Stimulated activated CD4-positive, alpha-beta T cell treated with anti-CD3 and anti-CD28 coated beads, Interleukin-1b, Interleukin-23, amount 100 ng/mL, for 1 hour (primary cell): ENCODE data around the gene RPS6KA2.

Experiments
- DNase-seq, 2 donors: peaks; one replicate each; pipeline ENCODE4 v3.0.0-alpha.2; 2020; ENCODE audit warnings: low read depth in 2 of 2

RPS6KA2 gene

DNA sequence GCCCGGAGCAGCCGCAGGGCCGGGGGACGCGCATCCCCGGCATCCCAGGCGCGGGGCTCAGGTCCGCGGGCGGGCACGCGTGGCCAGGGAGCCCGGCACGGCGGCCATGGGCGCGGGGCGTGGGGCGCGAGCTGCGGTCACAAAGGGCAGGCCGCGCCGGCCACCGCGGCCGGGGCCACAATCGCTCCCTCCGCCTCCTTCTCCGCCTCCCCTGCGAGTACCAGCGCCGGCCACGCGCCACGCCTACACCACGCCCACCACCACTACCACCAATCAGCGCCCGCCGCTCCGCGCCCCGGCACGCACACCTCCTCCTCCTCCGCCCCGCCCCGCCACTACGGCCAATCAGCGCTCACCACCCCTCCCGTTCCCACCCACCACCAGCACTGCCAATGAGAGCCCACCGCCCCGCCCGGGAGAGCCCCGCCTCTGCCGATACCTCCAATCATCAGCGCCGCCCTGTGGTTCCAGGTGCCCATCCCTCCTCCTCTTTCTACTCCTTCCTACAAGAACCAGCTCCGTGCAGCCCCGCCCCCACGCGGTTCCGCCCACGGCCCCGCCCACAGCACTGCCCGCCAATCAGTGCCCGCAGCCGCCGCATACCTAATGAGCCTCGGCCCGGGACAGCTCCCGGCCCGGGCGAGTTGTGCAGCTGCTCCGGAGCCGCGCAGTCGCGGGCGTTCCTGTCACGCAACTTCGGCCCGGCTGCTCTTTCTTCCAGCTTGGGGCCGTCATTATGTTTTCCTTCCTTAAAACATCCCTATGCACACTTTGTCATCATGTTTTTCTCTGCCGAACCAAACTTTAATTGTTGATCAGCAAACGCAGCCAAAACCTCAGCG, at the start of gene RPS6KA2:
TSS of gene RPS6KA2 (minus strand) at position 219 of the 842 bp plus-strand sequence. CDS start 232 bp downstream, outside the sequence.
- peak; percentile 99 to 100 for DNase-seq

DNA sequence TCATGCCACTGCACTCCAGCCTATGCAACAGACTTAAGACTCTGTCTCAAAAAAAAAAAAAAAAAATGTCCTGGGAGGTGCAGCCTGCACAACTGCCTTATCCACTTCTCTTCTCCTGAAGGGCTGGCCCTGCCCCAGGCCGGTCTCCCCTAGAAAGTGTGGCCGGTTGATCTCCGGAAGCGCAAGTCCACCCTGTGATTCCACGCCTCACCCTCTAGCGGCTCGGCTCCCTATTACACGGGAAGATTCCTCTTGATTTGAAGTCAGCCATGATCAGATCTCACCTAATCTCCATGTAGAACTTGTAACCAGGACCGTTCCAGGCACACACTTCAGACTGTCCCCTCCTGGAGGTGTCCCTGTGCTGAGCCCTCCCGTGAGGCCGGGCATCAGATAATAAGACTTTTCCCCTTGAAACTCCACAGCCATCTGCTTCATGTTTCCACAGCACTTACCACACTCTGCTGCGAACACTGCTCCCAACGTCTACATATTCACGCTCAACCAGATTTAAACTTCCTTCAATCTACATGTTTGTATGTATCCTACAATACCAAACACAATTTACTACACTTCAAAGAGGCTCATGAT, 49.3 kb upstream of the RPS6KA2 start:
- no peak for DNase-seq

DNA sequence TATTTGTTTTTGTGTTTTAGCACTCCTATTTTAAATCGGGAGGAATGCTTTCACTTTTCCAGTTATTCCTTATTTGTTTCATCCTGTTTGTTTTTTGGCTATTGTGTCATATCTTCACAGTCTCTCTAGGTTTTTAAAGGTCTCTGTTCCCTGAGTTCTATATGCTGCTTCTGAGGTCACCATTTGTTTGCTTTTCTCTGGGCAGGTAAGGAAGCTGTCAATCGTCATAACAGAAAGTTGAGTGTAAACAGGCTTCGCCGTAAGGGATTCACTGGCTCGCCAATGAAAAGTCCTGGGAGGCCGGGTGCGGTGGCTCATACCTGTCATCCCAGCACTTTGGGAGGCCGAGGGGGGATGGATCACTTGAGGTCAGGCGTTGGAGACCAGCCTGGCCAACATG, 48.7 kb upstream of the RPS6KA2 start:
- DNase-seq, result no peak

DNA sequence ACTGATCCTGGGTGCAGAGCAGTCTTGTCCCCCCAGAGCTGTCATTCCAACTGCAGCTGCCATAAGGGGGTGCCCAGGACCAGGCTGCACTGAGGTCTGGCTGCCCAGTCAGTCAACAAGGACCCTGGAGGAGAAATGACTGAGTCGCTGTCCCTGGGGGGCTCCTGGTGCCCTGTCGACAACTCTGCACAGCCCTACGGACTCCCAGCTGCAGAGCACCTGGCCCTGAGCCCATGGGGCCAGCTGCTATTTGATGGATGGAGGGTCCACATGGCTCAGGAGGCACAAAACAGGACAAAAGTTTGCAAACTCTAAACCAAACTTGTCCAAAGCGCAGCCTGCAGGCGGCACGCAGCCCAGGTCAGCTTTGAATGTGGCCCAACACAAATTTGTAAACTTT, 46.3 kb upstream of the RPS6KA2 start:
- no peak for DNase-seq

DNA sequence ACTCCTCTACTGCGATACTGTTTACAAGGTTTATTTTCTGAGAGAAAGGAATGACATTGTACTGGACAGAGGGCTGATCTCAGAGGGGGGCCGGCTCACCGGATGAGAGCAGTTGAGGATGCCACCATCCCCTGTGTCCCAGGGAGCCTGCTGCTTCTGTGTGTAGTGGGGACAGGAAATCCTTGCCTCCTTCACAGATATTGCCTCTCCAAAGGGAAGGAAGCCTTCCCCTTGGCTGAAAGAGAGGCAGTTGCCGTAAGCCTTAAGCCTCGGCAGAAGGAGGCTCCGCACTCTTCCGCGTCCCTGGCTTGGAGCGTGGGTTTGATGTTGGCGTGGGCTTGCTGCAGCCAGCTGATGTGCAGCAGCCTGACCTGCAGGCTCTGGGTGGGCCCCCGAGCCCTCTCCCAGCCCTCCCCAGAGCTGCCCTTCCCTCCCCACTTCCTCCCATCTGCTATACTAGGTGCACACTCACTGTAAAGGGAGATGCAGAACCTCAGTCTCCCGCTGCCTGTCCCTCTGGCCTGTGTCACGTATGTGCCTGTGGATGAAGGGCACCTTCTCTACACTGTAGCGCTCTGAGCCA, 45.7 kb upstream of the RPS6KA2 start:
- DNase-seq, result no peak

DNA sequence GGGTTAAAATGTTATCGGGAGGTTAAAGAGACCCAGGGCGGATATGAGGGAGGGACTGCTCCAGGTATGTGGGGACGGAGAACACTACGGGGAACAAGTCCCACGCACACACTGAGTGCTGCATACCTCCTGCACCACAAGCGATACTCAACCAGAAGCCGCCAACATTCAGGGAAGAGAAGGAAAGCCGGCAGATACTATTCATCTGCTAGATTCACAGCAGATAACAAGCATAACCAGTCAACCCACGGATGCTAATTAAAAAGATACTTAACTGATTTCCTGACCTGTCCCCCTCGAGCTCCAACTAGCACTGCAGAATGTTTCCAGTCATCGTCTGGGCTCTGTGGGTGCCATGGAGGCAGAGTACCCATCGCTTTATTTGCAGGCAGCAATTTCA, 45.1 kb upstream of the RPS6KA2 start:
- no peak for DNase-seq

DNA sequence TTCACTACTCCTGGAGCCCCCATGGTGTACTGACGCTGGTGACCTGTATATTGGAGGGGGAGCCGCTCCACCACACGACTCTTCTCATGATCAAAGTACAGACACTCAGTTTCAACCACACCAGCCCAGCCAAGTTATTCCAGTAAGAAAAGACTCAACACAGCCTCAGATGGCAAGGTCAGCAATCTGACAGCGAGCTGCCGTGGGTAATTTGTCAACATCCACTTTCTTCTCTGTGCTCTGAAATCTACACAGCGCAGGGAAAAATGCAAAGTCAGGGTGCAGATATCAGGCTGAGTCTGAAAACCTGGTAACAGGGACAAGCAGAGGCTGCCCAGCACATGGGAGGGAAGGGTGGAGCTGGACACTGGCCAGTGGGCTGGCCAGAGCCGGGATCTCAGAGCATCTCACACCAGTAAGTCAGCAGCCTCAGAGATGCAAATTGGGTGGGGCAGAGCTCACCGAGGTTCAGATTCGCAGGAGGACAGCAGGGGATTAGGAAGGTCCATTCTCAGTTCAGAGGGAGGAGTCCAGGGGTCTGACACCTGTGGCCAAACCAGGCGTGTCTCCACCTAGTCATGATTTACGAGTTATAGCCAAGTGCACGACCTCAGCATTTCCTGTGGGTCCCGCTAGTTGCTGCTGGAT, 44.5 kb upstream of the RPS6KA2 start:
- DNase-seq, result no peak

DNA sequence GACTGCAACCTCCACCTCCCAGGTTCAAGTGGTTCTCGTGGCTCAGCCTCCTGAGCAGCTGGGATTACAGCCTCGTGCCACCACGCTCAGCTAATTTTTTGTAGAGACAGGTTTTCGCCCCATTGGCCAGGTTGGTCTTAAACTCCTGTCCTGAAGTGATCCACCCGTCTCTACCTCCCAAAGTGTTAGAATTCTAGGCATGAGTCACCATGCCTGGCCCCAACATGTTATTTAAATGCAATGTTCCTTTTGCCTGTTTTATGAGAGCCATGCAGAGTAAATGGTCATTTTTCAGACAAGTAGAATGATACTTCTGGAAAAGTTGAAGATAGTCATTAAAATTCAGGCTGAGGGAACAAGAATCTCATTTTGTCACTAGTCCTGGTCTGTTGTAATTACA, 43.8 kb upstream of the RPS6KA2 start:
- no peak for DNase-seq

DNA sequence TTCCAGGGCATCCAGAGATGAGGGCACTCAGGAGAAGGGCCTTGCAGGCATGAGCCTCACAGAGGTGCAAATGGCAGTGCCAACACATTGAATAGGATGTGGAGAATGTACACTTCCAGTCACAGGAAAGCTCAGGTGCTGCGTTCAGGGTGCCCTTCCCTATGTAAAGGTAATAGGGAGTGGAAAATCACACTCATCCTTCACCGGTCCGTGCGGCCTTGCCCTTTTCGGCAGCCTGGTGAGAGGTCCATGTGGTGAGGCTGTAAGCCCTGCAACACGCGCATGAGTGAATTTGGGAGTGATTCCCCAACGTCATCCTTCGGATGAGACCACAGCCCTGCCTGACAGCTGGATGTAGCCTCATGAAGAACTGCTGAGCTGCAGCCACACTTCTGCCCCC, 43.0 kb upstream of the RPS6KA2 start:
- no peak for DNase-seq

DNA sequence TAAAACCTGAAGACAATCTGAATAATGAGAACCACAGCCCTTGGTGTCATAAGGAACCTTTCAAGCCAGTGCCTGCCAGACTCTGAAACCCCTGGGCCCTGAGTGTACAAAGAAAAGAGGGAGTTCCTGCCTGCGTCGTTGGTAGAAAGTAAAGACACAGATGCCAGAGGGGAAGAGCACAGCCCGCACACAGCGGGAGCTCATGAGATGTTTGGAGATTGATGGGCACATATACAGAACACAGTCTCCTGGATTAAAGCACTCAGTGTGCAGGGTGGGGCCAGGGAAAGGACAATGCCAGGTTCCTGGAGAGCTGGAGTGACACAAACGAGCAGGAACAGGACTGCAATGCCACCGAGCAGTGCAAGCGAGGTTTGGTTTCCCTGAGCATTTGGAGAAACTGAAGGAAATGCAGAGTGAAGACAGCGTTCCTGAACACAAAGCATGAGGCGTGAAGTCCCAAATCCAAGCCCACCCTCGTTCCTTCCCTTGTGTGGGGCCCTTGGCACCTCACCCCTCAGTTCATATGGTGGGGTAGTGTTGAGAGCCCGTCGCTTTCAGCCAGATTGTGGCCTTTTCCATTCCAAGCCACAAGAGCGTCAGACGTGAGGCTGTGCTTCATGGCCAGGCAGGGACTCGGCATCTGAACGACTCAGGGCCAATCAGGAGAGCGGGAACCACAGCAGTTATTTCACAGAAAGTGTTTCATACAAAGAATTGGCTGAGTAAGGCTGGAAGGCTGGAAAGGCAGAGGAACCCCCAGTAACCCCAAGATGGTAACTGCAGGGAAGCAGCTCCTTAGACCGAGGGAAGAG, 41.0 kb upstream of the RPS6KA2 start:
- no peak for DNase-seq

DNA sequence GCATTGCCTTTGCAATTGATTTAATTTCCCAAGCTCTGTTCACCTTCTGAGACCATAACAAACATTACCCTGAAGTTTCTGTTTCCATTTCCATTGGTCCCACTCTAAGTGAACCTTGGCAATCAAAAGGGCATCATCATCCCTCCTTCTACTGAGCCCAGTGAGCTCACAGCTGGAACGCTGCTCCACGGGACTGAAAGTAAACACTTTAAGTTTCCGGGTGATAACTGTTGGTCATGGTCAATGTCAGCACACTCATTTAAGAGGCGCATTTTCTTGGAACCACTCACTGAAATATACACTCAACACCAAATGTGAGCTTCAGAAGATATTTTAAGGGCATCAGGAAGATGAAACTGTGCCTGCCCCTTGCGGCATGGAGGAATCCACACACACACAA, 37.1 kb upstream of the RPS6KA2 start:
- no peak for DNase-seq

DNA sequence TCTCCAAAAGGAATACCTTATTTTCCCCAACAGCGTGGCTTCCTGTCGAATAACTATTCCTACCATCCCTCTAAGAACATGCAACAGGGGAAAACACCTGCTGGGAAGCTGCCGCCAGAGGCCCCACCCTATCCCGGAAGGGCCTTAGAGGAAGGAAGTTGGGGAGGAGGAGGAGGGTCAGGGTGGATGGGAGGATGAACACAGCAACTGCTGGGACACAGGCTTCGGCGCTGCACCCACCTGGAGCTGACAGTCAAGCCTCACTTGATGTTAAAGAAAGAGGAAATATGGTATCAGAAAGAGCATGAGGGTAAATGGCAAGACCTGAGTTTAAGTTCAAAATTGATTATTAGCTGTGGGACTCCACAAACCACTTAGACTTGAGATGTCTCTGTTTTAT, 36.5 kb upstream of the RPS6KA2 start:
- DNase-seq, result no peak

DNA sequence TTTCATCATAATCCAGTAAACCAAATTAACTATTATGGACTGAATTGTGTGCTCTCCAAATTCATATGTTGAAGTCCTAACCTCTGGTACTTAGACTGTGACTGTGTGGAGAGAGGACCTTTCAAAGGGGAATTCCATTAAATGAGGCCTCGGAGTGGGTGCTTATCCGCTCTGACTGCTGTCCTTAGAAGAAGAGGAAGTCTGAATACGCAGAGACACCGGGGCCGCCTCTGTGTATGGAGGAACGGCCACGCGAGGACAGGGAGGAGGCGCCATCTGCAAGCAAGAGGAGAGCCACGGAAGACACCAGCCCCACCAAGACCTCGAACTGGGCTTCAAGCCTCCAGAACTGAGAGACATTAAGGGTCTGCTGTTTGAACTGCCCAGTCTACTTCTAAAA, 35.6 kb upstream of the RPS6KA2 start:
- no peak for DNase-seq

DNA sequence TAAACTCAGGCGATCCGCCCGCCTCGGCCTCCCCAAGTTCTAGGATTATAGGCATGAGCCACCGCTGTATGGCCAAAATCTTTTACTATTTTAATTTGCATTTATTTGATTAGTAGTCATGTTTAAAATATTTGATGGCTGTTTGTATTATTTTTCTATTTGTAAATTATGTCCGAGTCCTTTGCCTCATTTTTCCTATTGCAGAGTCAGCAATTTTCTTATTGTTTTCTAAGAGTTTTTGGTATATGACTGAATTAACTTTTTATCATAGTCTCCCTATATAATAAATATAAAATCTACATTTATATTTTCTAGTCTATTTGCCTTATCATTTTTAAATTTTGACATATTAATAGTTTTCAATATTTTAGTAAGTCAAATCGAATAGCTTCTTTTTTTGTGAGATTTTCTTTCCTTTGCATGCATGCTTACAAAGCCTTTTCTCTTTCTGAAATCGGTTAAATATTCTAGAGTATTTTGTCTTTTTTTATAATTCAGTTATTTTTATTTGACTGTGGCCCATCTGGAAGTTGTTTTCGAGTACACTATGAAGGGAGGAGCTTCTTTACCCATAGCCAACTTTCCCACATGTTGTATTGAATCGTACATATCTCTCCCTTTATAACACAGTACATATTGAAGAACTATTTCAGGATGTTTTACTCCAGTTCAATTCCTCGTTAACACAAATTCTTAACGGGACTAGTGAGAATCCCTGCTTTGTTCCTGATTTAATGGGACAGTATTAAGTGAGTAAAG, 34.5 kb upstream of the RPS6KA2 start:
- DNase-seq, result no peak

DNA sequence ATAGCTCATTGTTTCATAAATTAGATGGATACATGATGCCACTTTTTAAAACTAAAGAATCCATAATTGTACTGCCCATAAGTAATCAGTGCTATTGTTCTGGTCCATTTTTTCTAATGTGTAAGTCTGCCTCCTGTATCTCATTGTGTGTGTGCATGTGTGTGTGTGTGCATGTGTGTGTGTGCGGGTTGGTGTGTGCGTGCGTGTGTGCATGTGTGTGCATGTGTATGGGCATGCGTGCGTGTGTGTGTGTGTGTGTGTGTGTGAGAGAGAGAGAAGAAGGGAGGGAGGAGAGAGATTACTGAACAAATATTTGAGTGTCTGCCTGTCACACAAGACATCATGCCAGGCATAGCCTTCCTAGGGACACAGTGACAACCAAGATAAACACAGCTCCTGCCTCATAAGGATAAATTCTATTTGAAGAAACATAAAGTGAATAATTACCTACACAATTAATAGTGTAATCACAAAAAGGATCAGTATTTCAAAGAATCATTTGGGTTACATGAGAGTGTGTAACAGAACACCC, 33.2 kb upstream of the RPS6KA2 start:
- DNase-seq, result no peak

DNA sequence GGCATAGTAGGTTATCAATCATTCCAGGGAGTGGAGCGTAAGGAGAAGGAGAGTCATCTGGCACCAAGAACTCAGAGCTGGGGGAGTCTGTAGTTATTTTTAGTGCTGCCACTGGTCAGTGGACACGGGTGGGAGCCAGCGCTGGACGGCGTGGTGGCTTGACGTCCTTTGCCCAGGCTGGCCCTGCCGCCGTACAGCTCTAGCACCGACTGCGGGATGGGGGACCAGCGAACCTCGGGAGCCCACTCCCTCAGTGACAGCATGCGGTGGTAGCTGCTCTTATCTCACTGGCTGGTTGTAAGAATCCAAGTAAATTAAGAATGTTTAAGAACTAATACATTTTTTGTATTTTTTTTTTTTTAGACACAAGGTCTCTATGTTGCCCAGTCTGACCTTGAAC, 32.5 kb upstream of the RPS6KA2 start:
- DNase-seq, result no peak

DNA sequence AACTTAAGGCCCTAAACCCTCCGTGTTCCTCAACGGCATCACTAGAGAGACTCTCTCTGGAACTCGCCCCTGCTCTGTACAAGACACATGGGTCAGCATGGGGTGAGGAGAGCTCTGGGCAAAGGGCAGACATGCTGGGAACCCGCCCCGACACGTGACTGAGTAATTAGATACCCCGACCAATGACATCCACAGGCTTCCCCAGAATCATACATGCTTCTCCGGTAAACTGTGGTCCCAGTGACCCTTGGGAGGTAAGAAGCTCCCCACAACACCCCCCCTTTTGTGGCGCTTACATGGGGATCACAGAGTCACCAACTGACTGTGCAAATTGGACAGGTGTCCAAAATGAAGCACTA, 31.7 kb upstream of the RPS6KA2 start:
- no peak for DNase-seq

DNA sequence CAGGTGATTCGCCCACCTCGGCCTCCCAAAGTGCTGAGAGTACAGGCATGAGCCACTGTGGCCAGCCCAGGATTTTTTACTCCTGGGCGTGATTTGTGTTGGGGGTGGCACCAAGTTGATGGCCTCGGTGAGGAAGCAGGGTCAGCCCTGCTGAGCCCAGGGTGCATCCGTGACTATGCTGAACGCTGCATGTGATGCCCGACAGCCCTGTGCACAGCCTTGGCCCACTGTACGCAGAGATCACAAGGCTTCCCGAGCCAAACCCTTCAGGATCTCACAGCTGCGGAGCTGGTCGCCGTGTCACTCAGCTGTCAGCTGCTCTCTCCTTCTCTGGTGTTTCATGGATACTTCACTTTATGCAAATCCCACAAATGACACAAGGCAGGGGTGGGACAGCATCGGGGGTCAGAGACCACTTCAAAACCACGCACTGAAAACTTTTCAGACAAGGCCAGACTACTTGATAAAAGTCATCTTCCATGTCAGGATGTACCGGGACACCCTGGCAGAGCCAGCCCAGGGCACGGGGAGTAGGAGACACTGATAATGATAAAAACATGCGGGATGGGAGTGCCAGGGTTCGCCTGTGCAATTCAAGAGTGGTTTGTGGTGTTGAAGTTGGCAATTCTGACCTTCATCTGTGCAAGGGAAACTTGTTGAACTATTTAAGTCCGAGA, 31.2 kb upstream of the RPS6KA2 start:
- DNase-seq, result no peak

DNA sequence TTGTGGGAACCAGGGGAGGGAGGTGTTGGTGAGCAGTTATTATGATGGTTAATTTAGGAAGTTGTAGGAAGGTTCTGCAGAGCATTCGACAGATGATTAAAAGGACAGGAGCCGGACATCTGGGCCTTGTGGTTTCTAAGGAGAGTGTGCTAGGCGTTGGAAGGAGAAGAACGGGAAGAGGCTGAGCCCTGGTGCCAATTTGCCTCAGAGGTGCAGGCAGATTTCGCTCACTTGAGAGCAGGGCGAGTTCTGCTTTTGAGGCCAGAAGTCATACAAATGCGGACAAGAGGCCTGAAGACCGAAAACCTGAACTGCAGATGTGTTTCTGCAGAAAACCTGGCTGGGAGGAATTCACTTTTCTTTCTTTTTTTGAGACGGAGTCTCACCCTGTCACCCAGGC, 30.5 kb upstream of the RPS6KA2 start:
- DNase-seq, result no peak
